ENCODE results near the gene KCNG3. TPM values are rescaled to one million over a fixed set of nuclear protein-coding genes. Genes with fewer than 3 reads are reported as not detected.

Gene KCNG3
- total and polyA plus RNA-seq, 10 donors = 0.10 TPM; not detected in 9

GRCh38 chr2:42488297-42488696, 5.5 kb downstream of the KCNG3 start:
- no peak for DNase-seq
- no peak overlapping the region for H3K27ac ChIP-seq
- no peak overlapping the region for H3K4me3 ChIP-seq
- H3K4me1 ChIP-seq = peaks cover 0 to 8% (median 6%) of the 10 kb centered on the region in 6 donors
- peaks cover 0 to 42% (median 18%) of the 10 kb centered on the region in 7 donors for H3K27me3 ChIP-seq (replicated peaks in 1 of 7)
- peaks cover 0 to 5% (median 0%) of the 10 kb centered on the region in 8 donors for H3K9me3 ChIP-seq
- WGBS, 5 donors = 95 to 98% (median 97%) methylated on average over 5 of the region's 5 CpGs
- no peak for TF ChIP-seq CTCF (IDR thresholded peaks at IDR 0.05 in 8 of 11, conservative IDR thresholded peaks at IDR 0.05 in 3 of 11)
- TF ChIP-seq POLR2AphosphoS5 (IDR thresholded peaks at IDR 0.05) = no peak
- no peak for TF ChIP-seq POLR2A (IDR thresholded peaks at IDR 0.05)
- H3K36me3 ChIP-seq = no peaks in the 10 kb centered on the region
- intact Hi-C loops (cut with DNase I; ENCODE audit: low total_unique reads) = no loop called here

- TF ChIP-seq POLR2A (IDR thresholded peaks at IDR 0.05) (no peak), CTCF (IDR thresholded peaks at IDR 0.05 in 8 of 11, conservative IDR thresholded peaks at IDR 0.05 in 3 of 11) (no peak), POLR2AphosphoS5 (IDR thresholded peaks at IDR 0.05) (no peak)
- intact Hi-C loops (cut with DNase I; ENCODE audit: low total_unique reads) = no loop called here
- Histone ChIP-seq H3K4me3 (no peak overlapping the region), H3K27ac (no peak overlapping the region), H3K27me3 (replicated peaks in 1 of 7) (peaks cover 0 to 23% (median 0%) of the 10 kb centered on the region in 7 donors), H3K36me3 (no peaks in the 10 kb centered on the region), H3K9me3 (no peaks in the 10 kb centered on the region), H3K4me1 (no peaks in the 10 kb centered on the region)
- DNase-seq = no peak
- 89 to 94% (median 90%) methylated on average over 7 of the region's 7 CpGs for WGBS, 5 donors
Measured at GRCh38 chr2:42486145-42486906, 7.5 kb downstream of the KCNG3 start.

GRCh38 chr2:42480402-42480801, 13.4 kb downstream of the KCNG3 start:
- Histone ChIP-seq H3K9me3 (no peaks in the 10 kb centered on the region), H3K4me3 (no peak overlapping the region), H3K27me3 (replicated peaks in 1 of 7) (no peaks in the 10 kb centered on the region), H3K36me3 (no peaks in the 10 kb centered on the region), H3K27ac (no peak overlapping the region), H3K4me1 (no peaks in the 10 kb centered on the region)
- TF ChIP-seq POLR2AphosphoS5 (IDR thresholded peaks at IDR 0.05) (no peak), CTCF (IDR thresholded peaks at IDR 0.05 in 8 of 11, conservative IDR thresholded peaks at IDR 0.05 in 3 of 11) (no peak), POLR2A (IDR thresholded peaks at IDR 0.05) (no peak)
- WGBS, 5 donors = 74 to 87% (median 79%) methylated on average over 2 of the region's 2 CpGs
- intact Hi-C loops (cut with DNase I; ENCODE audit: low total_unique reads) = no loop called here
- no peak for DNase-seq

GRCh38 chr2:42474765-42475454, 18.9 kb downstream of the KCNG3 start:
- no peak for DNase-seq
- intact Hi-C loops (cut with DNase I; ENCODE audit: low total_unique reads) = no loop called here
- H3K36me3 ChIP-seq = no peaks in the 10 kb centered on the region
- no peak overlapping the region for H3K4me3 ChIP-seq
- H3K9me3 ChIP-seq = no peaks in the 10 kb centered on the region
- no peak for TF ChIP-seq CTCF (IDR thresholded peaks at IDR 0.05 in 8 of 11, conservative IDR thresholded peaks at IDR 0.05 in 3 of 11)
- no peak for TF ChIP-seq POLR2AphosphoS5 (IDR thresholded peaks at IDR 0.05)
- TF ChIP-seq POLR2A (IDR thresholded peaks at IDR 0.05) = no peak
- no peaks in the 10 kb centered on the region for H3K4me1 ChIP-seq
- WGBS, 5 donors = 79 to 84% (median 81%) methylated on average over 6 of the region's 6 CpGs
- H3K27ac ChIP-seq = no peak overlapping the region
- no peaks in the 10 kb centered on the region for H3K27me3 ChIP-seq (replicated peaks in 1 of 7)

Measured in spleen (tissue), 11 donors.